ENCODE measurements around the gene CRIM1. TPM values are rescaled to one million over a fixed set of nuclear protein-coding genes. Genes with fewer than 3 reads are reported as not detected.

The CRIM1 gene
- total and polyA plus RNA-seq, 7 donors = 10.2 to 68.1 (median 53.1) TPM

DNA sequence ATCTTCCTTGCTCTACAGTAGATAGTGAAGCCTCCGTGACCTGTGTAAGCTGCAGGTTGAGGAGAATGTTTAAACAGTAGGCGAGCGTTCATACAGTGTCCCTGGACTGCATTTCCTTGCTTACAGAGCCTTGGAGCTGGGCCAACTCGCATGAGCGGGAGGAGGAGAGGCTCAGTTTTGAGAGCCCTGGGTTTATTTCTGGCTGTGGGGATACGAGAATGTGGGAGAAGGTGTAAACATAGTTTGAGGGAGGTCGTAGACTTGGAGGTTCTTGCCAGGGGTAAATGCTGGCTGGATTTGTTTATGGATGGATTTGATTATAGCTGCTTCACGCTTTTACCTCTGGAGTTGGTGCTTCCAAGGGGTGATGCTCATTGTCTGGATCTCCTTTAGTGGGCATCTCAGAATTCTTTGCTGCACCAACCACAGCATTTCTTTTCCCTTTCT is 20.8 kb downstream of the CRIM1 start:
- H3K27me3 ChIP-seq (ENCODE audit: insufficient read depth in 3 of 3, low read length in 2 of 3) = no peaks in the 10 kb centered on the region
- H3K36me3 ChIP-seq (ENCODE audit: insufficient read depth in 1 of 2, low read depth in 1 of 2) = peaks cover 2 to 21% of the 10 kb centered on the region in 2 donors
- DNase-seq = peak; percentile 65 to 82
- no peak overlapping the region for H3K4me3 ChIP-seq
- peaks cover 83% of the 10 kb centered on the region for H3K4me1 ChIP-seq
- no peaks in the 10 kb centered on the region for H3K9me3 ChIP-seq
- TF ChIP-seq, protein P1, sequence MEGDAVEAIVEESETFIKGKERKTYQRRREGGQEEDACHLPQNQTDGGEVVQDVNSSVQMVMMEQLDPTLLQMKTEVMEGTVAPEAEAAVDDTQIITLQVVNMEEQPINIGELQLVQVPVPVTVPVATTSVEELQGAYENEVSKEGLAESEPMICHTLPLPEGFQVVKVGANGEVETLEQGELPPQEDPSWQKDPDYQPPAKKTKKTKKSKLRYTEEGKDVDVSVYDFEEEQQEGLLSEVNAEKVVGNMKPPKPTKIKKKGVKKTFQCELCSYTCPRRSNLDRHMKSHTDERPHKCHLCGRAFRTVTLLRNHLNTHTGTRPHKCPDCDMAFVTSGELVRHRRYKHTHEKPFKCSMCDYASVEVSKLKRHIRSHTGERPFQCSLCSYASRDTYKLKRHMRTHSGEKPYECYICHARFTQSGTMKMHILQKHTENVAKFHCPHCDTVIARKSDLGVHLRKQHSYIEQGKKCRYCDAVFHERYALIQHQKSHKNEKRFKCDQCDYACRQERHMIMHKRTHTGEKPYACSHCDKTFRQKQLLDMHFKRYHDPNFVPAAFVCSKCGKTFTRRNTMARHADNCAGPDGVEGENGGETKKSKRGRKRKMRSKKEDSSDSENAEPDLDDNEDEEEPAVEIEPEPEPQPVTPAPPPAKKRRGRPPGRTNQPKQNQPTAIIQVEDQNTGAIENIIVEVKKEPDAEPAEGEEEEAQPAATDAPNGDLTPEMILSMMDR (IDR thresholded peaks at IDR 0.05) = no peak
- WGBS, 3 donors = 16 to 25% (median 18%) methylated on average over 8 of the region's 8 CpGs
- no peak overlapping the region for H3K27ac ChIP-seq
- intact Hi-C loops (cut with DNase I) = loop anchor here in 1 of 2 donors (10.0 kb wide), 1 partner anchor 48 kb away; no protein-coding TSS in a partner anchor
- ATAC-seq = peak; percentile 46 to 67 (median 48)

DNA sequence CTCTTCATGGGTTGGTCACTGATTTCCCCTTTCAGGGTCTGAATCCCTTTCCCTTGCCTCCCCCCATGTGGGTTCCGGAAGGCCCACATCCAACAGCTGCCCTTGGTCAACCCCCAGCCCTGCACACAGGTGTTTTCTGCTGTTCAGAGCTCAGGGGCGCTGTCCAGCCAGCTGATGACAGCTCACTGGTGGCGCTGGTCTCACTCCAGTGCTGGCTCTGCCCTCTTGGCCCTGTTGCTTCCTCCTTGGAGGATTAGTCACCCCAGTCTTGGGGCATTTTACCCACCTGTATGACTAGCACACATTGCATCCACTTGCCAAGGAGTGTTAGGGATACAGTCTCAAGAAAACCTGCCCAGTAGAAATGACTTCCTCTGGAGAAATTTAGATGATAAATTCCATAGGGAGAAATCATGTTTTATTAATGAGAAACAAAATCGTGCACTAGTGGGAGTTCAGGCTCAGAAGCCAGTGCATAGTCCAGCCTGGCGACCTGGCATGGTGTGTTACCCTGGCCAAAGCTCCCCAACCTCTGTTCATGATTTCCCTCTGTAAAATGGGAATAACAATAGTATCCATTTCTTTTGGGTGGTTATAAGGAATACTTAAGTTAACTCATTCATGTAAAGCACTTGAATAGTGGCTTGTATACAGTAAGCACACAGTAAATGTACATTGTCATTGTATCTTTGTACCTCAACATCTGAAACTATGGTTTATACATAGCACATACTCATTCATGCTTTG is 21.6 kb downstream of the CRIM1 start:
- DNase-seq (peak; percentile 27 to 45), ATAC-seq (peak; percentile 63 to 80 (median 71))
- WGBS, 3 donors = 54 to 68% (median 57%) methylated on average over 5 of the region's 5 CpGs
- Histone ChIP-seq H3K4me3 (no peak overlapping the region), H3K36me3 (ENCODE audit: insufficient read depth in 1 of 2, low read depth in 1 of 2) (peaks cover 2 to 21% of the 10 kb centered on the region in 2 donors), H3K27me3 (ENCODE audit: insufficient read depth in 3 of 3, low read length in 2 of 3) (no peaks in the 10 kb centered on the region), H3K4me1 (peaks cover 83% of the 10 kb centered on the region), H3K9me3 (no peaks in the 10 kb centered on the region), H3K27ac (no peak overlapping the region)
- intact Hi-C loops (cut with DNase I) = loop anchor here in 1 of 2 donors (10.0 kb wide), 1 partner anchor 48 kb away; no protein-coding TSS in a partner anchor
- TF ChIP-seq, protein P1 (IDR thresholded peaks at IDR 0.05) = no peak

DNA sequence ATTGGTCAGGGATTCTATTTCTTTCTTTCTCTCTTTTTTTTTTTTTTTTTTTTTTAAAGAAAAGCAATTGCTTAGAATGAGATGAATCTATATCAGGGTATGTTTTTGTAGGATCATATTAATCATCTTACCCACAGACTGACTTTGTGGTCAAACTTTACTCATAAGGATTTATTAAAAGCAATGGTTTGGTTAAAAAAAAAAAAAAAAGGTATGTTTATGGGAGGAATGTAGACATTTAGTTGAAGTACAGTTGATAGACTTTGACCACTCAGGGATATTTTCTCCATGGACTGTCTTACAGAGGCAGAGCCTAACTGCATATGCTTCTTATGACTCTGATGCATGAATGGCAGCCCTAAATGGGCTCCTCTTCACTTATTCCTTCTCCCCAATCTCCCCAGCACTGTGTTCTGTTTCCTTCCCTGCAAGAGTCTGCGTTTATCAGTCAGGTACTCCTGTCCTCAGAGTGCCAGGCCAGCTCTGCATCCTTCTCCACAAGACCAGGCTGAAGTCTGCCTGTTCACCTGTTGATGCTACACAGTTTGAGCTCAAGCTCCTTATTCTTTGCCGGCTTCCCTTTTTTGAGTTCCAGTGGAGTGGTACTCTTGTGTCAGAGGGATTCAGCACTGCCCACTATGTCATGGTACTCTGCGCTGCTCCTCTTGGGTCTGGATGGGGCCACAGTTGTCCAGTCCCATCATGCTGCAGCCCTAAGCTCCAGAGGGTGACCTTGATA is 24.3 kb downstream of the CRIM1 start:
- Histone ChIP-seq H3K4me1 (peaks cover 72% of the 10 kb centered on the region), H3K9me3 (no peaks in the 10 kb centered on the region), H3K36me3 (ENCODE audit: insufficient read depth in 1 of 2, low read depth in 1 of 2) (peaks cover 2 to 26% of the 10 kb centered on the region in 2 donors), H3K27me3 (ENCODE audit: insufficient read depth in 3 of 3, low read length in 2 of 3) (no peaks in the 10 kb centered on the region), H3K27ac (no peak overlapping the region), H3K4me3 (no peak overlapping the region)
- no peak for ATAC-seq
- TF ChIP-seq, protein P1 (IDR thresholded peaks at IDR 0.05) = no peak
- whole genome bisulfite sequencing, 3 donors = 93 to 100% (median 96%) methylated on average over 3 of the region's 3 CpGs
- DNase-seq = no peak
- intact Hi-C loops (cut with DNase I) = loop anchor here in 1 of 2 donors (10.0 kb wide), 1 partner anchor 45 kb away; no protein-coding TSS in a partner anchor

DNA sequence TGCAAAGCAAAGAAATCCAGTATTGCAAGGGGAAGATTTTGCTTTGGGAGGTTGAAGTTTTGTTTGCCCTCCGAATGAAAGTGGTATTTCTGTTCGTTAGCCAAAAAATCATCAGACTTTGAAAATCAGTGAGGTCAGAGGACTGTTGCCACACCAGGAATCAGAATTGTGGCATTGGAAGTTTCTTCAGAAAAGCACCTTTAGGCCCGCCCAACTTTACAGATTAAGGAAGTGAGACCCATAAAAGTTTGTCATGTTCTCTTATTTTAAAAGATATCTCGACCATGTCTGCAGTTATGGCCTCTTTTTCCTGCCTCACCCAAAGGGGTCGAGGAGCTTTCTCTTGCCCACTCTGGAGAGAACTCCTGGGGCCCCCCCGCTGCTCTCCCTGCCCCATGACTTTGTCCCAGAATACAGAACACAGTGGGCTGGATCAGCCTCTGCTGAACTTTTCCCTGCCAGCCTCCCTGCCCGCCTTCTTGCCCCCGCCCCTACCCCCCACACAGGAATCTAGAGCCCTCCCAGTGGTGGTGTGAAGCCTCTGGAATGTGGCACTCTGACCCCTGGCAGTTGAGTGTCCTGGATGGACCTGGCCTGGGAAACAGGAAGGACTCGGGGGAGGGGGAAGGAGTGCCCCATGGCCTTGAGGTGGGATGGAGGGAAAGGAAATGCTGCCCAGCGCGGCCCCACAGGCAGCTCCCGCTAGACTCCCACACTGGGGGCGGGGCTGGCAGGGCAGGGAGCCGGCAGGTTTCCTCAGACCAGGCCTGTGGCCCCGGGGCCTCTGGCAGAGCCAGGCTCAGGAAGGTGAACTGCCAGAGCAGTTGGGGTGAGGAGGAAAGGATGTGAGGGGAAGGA is 25.3 kb downstream of the CRIM1 start:
- Histone ChIP-seq H3K4me3 (no peak overlapping the region), H3K36me3 (ENCODE audit: insufficient read depth in 1 of 2, low read depth in 1 of 2) (peaks cover 2 to 26% of the 10 kb centered on the region in 2 donors), H3K27ac (no peak overlapping the region), H3K27me3 (ENCODE audit: insufficient read depth in 3 of 3, low read length in 2 of 3) (no peaks in the 10 kb centered on the region), H3K9me3 (no peaks in the 10 kb centered on the region), H3K4me1 (peaks cover 62% of the 10 kb centered on the region)
- ATAC-seq (peak in 3 of 4 donors; percentile 19 to 61 (median 29)), DNase-seq (peak in 1 of 2 donors; percentile 50)
- intact Hi-C loops (cut with DNase I) = no loop called here
- TF ChIP-seq, protein P1 (IDR thresholded peaks at IDR 0.05) = no peak
- WGBS, 3 donors = 51 to 62% (median 58%) methylated on average over 14 to 15 of the region's 15 CpGs
